Coronary artery (tissue), 2 donors: ENCODE results near the gene YPEL3.

Experiments used
- DNase-seq: peaks from one replicate; pipeline ENCODE4 v3.0.0-alpha.2; 2017; ENCODE audit warnings: low spot score
- H3K27ac ChIP-seq, 2 donors: fragments of 200-600 bp; sonication (generic); one replicate each; pipeline ENCODE4 v1.5.1; 2016 to 2019
- H3K4me3 ChIP-seq: fragments of 200-600 bp; sonication (generic); 2 replicates; pipeline ENCODE4 v1.5.1; 2016; ENCODE audit warnings: mild to moderate bottlenecking, moderate library complexity
- CTCF ChIP-seq: fragments of 200-600 bp; sonication (generic); IDR thresholded peaks from one replicate; pipeline ENCODE4 v1.5.1; 2019; ENCODE audit warnings: antibody characterized with exemption

YPEL3 gene

GRCh38 chr16:30088832-30089624 is 7.0 kb downstream of the YPEL3 start:
- TF ChIP-seq CTCF: no peak
- H3K27ac ChIP-seq: no peak overlapping the region

GRCh38 chr16:30088237-30088831 is 7.7 kb downstream of the YPEL3 start:
- H3K4me3 ChIP-seq: no peak overlapping the region
- DNase-seq: no peak
- H3K27ac ChIP-seq: no peak overlapping the region
- no peak for TF ChIP-seq CTCF

More at GRCh38 chr16:30088832-30089624, 7.0 kb downstream of the YPEL3 start:
- no peak overlapping the region for H3K4me3 ChIP-seq
- no peak for DNase-seq

- Histone ChIP-seq H3K27ac (no peak overlapping the region), H3K4me3 (no peak overlapping the region)
- DNase-seq: no peak
- TF ChIP-seq CTCF: no peak
Observed at GRCh38 chr16:30087181-30087898, 8.7 kb downstream of the YPEL3 start.

GRCh38 chr16:30086291-30087140 is 9.5 kb downstream of the YPEL3 start:
- TF ChIP-seq CTCF: no peak
- DNase-seq: no peak
- H3K4me3 ChIP-seq: no peak overlapping the region
- H3K27ac ChIP-seq: peak overlapping the region in 1 of 2 donors; percentile 65

GRCh38 chr16:30085820-30086219 is 10.2 kb downstream of the YPEL3 start:
- no peak overlapping the region for H3K4me3 ChIP-seq
- no peak for TF ChIP-seq CTCF
- DNase-seq: no peak
- peak overlapping the region; percentile 52 to 65 for H3K27ac ChIP-seq

GRCh38 chr16:30085247-30085646 is 10.8 kb downstream of the YPEL3 start:
- DNase-seq: no peak
- no peak for TF ChIP-seq CTCF
- Histone ChIP-seq H3K27ac (peak overlapping the region; percentile 52 to 65), H3K4me3 (no peak overlapping the region)
